ENCODE results near the gene PNMA1.

PNMA1 gene

GRCh38 chr14:73732006-73732405, 17.8 kb upstream of the PNMA1 start:
- no peak for DNase-seq

GRCh38 chr14:73731111-73731510, 16.9 kb upstream of the PNMA1 start:
- no peak for DNase-seq

GRCh38 chr14:73729556-73730265, 15.5 kb upstream of the PNMA1 start:
- no peak for DNase-seq

- peak in 1 of 2 experiments; percentile 85 for DNase-seq
Observed at GRCh38 chr14:73728717-73729330, 14.6 kb upstream of the PNMA1 start.

- no peak for DNase-seq
Observed at GRCh38 chr14:73727166-73727565, 13.0 kb upstream of the PNMA1 start.

- DNase-seq, result no peak
Observed at GRCh38 chr14:73726025-73726961, 12.1 kb upstream of the PNMA1 start.

GRCh38 chr14:73725116-73726024, 11.2 kb upstream of the PNMA1 start:
- no peak for DNase-seq

- no peak for DNase-seq
Observed at GRCh38 chr14:73724696-73725095, 10.5 kb upstream of the PNMA1 start.

- DNase-seq, result peak; percentile 48 to 76
Observed at GRCh38 chr14:73723797-73724661, 9.8 kb upstream of the PNMA1 start.

- DNase-seq, result no peak
Observed at GRCh38 chr14:73723406-73723796, 9.2 kb upstream of the PNMA1 start.

GRCh38 chr14:73722581-73722980, 8.4 kb upstream of the PNMA1 start:
- no peak for DNase-seq

GRCh38 chr14:73721101-73721821, 7.1 kb upstream of the PNMA1 start:
- DNase-seq, result no peak

GRCh38 chr14:73720636-73721035, 6.5 kb upstream of the PNMA1 start:
- DNase-seq, result no peak

- DNase-seq, result no peak
Observed at GRCh38 chr14:73719791-73720190, 5.6 kb upstream of the PNMA1 start.

GRCh38 chr14:73719361-73719760, 5.2 kb upstream of the PNMA1 start:
- DNase-seq, result no peak

- no peak for DNase-seq
Observed at GRCh38 chr14:73718418-73719251, 4.5 kb upstream of the PNMA1 start.

- no peak for DNase-seq
Observed at GRCh38 chr14:73717711-73718417, 3.7 kb upstream of the PNMA1 start.

GRCh38 chr14:73717266-73717665, 3.1 kb upstream of the PNMA1 start:
- no peak for DNase-seq

- DNase-seq, result no peak
Observed at GRCh38 chr14:73715707-73716106, 1.5 kb upstream of the PNMA1 start.
